ENCODE measurements around the gene MRPS5. TPM values are rescaled to one million over a fixed set of nuclear protein-coding genes. Genes with fewer than 3 reads are reported as not detected.
A peak's percentile ranks its signal among the peaks of the same experiment; 100 is the strongest.

The MRPS5 gene
- total RNA-seq, 1 experiment from 2014 or later: 107 TPM

DNA sequence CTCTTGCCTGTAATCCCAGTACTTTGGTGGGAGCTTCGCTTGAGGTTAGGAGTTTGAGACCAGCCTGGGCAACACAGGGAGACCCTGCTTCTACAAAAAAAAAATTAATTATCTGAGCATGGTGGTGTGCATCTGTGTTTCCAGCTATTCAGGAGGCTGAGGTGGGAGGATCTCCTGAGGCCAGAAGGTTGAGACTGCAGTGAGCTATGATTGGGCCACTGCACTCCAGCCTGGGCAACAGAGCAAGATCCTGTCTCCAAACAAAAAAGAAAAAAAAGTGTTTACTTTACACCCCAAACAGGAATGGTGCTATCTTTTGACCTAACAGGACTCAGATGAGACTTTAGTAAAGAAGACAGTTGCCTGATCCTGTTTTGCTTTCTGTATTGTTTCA is 60.5 kb downstream of the MRPS5 start:
- POLR2A ChIA-PET (ENCODE audit: unreplicated experiment): no interaction called here
- no peak overlapping the region for H3K9ac ChIP-seq (ENCODE audit: low read length)
- no peaks in the 10 kb centered on the region for H3K9me3 ChIP-seq (ENCODE audit: low read length)
- DNase-seq: no peak
- BruUV-seq (replicated peaks): no TSS peak
- no peaks in the 10 kb centered on the region for H3K27me3 ChIP-seq (ENCODE audit: low read length)
- TF ChIP-seq EZH2phosphoT487 (IDR thresholded peaks at IDR 0.05; ENCODE audit: borderline replicate concordance, low read length) (no peak), EZH2 (IDR thresholded peaks at IDR 0.05; ENCODE audit: low read length, unreplicated experiment) (no peak)
- TF ChIP-seq, protein P1, sequence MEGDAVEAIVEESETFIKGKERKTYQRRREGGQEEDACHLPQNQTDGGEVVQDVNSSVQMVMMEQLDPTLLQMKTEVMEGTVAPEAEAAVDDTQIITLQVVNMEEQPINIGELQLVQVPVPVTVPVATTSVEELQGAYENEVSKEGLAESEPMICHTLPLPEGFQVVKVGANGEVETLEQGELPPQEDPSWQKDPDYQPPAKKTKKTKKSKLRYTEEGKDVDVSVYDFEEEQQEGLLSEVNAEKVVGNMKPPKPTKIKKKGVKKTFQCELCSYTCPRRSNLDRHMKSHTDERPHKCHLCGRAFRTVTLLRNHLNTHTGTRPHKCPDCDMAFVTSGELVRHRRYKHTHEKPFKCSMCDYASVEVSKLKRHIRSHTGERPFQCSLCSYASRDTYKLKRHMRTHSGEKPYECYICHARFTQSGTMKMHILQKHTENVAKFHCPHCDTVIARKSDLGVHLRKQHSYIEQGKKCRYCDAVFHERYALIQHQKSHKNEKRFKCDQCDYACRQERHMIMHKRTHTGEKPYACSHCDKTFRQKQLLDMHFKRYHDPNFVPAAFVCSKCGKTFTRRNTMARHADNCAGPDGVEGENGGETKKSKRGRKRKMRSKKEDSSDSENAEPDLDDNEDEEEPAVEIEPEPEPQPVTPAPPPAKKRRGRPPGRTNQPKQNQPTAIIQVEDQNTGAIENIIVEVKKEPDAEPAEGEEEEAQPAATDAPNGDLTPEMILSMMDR (conservative IDR thresholded peaks at IDR 0.05; ENCODE audit: low read depth, low read length): no peak
- no peak overlapping the region for H3K27ac ChIP-seq (ENCODE audit: low read length)
- H3K4me2 ChIP-seq (ENCODE audit: low read length): no peak overlapping the region
- CTCF ChIA-PET: no interaction called here
- H3K79me2 ChIP-seq (ENCODE audit: low read length): no peaks in the 10 kb centered on the region
- no peaks in the 10 kb centered on the region for H3F3A ChIP-seq (ENCODE audit: low read length, unreplicated experiment)
- no peak for ATAC-seq
- H3K9me2 ChIP-seq (replicated peaks; ENCODE audit: low read length): no peaks in the 10 kb centered on the region
- H3K4me1 ChIP-seq (ENCODE audit: insufficient read depth, low read length): peaks cover 63% of the 10 kb centered on the region
- intact Hi-C loops (cut with micrococcal nuclease): loop anchor here (5.0 kb wide), 1 partner anchor 39 kb away; no protein-coding TSS in a partner anchor
- no peak overlapping the region for H3K4me3 ChIP-seq (ENCODE audit: low read length)
- H3K36me3 ChIP-seq (ENCODE audit: low read depth, low read length): no peaks in the 10 kb centered on the region
- no peaks in the 10 kb centered on the region for H4K20me1 ChIP-seq (ENCODE audit: low read length)
- no peak overlapping the region for H2AFZ ChIP-seq (ENCODE audit: low read length)

DNA sequence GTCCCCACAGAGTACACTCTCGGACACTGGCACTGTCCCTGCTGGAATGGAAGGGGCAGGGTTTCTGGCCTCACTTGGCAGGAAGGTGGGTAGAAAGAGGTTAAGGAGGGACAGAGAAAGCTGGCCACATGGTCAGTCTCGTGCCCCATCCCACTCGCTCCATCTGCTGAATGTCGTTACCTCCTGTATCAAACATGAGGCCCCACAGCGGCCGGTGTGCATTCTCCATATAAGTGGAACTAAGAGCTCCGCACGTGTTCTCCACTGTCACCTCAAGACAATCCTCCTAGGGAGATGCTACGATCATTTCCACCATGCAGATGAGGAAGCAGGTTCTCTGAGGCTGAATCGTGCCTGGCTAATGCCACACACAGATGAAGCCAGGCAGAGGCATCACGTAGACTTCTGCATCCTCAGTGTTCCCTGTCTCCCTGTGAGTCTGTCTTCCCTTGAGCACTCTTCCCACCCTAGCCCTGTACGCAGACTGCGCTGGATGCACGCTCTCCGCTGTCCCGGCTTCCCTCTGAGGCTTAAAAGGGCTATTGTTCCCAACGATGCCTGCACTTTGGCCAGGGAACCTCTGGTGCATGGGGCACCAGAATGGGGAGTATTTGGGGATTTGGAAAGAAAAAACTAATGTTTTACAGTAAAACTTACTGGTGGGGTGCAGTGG is 61.0 kb downstream of the MRPS5 start:
- CTCF ChIA-PET: no interaction called here
- H3K4me3 ChIP-seq (ENCODE audit: low read length): no peak overlapping the region
- BruUV-seq (replicated peaks): TSS peak; percentile 57

More for the DNA sequence above, 61.0 kb downstream of the MRPS5 start:
- H3K9ac ChIP-seq (ENCODE audit: low read length): no peak overlapping the region
- intact Hi-C loops (cut with micrococcal nuclease): loop anchor here (5.0 kb wide), 1 partner anchor 38 kb away; no protein-coding TSS in a partner anchor
- H4K20me1 ChIP-seq (ENCODE audit: low read length): no peaks in the 10 kb centered on the region
- H3K27me3 ChIP-seq (ENCODE audit: low read length): no peaks in the 10 kb centered on the region
- POLR2A ChIA-PET (ENCODE audit: unreplicated experiment): no interaction called here
- H3K9me3 ChIP-seq (ENCODE audit: low read length): no peaks in the 10 kb centered on the region
- TF ChIP-seq EZH2phosphoT487 (IDR thresholded peaks at IDR 0.05; ENCODE audit: borderline replicate concordance, low read length) (no peak), EZH2 (IDR thresholded peaks at IDR 0.05; ENCODE audit: low read length, unreplicated experiment) (no peak)
- TF ChIP-seq, protein P1 (conservative IDR thresholded peaks at IDR 0.05; ENCODE audit: low read depth, low read length): no peak
- no peaks in the 10 kb centered on the region for H3K9me2 ChIP-seq (replicated peaks; ENCODE audit: low read length)
- H3K4me2 ChIP-seq (ENCODE audit: low read length): peak overlapping the region; percentile 35
- no peaks in the 10 kb centered on the region for H3K36me3 ChIP-seq (ENCODE audit: low read depth, low read length)
- ATAC-seq (no peak), DNase-seq (no peak)
- H3K4me1 ChIP-seq (ENCODE audit: insufficient read depth, low read length): peaks cover 68% of the 10 kb centered on the region
- 0 out of 2 replicates have a peak overlapping the region, but pooled peaks have one; percentile 22 for H3K27ac ChIP-seq (ENCODE audit: low read length)
- no peaks in the 10 kb centered on the region for H3F3A ChIP-seq (ENCODE audit: low read length, unreplicated experiment)
- H3K79me2 ChIP-seq (ENCODE audit: low read length): no peaks in the 10 kb centered on the region
- 0 out of 2 replicates have a peak overlapping the region, but pooled peaks have one; percentile 19 for H2AFZ ChIP-seq (ENCODE audit: low read length)
